Thymus (tissue), 11 donors: Measurements from ENCODE around the gene ASIC2. TPM values are rescaled to one million over a fixed set of nuclear protein-coding genes. Genes with fewer than 3 reads are reported as not detected.
A peak's percentile ranks its signal among the peaks of the same experiment; 100 is the strongest.

Source experiments
- DNase-seq, 9 donors: peaks; one replicate each; pipeline ENCODE4 v3.0.0-alpha.2; 2013; ENCODE audit warnings: low spot score in 9 of 9, low read depth in 6 of 9, missing footprints in 1 of 9
- H3K27ac ChIP-seq, 2 donors: one replicate each; pipeline ENCODE4 v1.5.1; 2013; ENCODE audit warnings: control low read depth in 1 of 2, low read depth in 1 of 2, low read length in 1 of 2, mild to moderate bottlenecking in 1 of 2, moderate library complexity in 1 of 2
- H3K27me3 ChIP-seq, 2 donors: one replicate each; pipeline ENCODE4 v1.5.1; 2013; ENCODE audit warnings: low read length in 1 of 2; ENCODE audit not compliant: control insufficient read depth in 2 of 2, insufficient read depth in 1 of 2
- H3K36me3 ChIP-seq, 2 donors: one replicate each; pipeline ENCODE4 v1.5.1; 2013; ENCODE audit warnings: low read length in 1 of 2, mild to moderate bottlenecking in 1 of 2, moderate library complexity in 1 of 2; ENCODE audit not compliant: control insufficient read depth in 2 of 2, insufficient read depth in 2 of 2
- H3K4me1 ChIP-seq, 2 donors: one replicate each; pipeline ENCODE4 v1.5.1; 2013; ENCODE audit warnings: low read length in 2 of 2; ENCODE audit not compliant: control insufficient read depth in 2 of 2, insufficient read depth in 2 of 2
- H3K4me3 ChIP-seq, 2 donors: one replicate each; pipeline ENCODE4 v1.5.1; 2013; ENCODE audit warnings: low read length in 2 of 2, control low read depth in 1 of 2, mild to moderate bottlenecking in 1 of 2
- H3K9me3 ChIP-seq, 2 donors: one replicate each; pipeline ENCODE4 v1.5.1; 2013; ENCODE audit warnings: low read length in 1 of 2, mild to moderate bottlenecking in 1 of 2; ENCODE audit not compliant: control insufficient read depth in 2 of 2, insufficient read depth in 1 of 2
- WGBS: extraction: QIAGEN DNeasy Blood & Tissue Kit; methylation state at CpG from one replicate; pipeline ENCODE4 v1.1.7; 2013; 5-methylcytosine and 5-hydroxymethylcytosine counted together
- polyA plus RNA-seq: library from polyadenylated mRNA; stranded (reverse); fragments of 200-250 nt; gene quantifications from one replicate; pipeline ENCODE4 v1.2.3, GENCODE V29; 2013
- total RNA-seq: library from RNA; stranded (reverse); fragments of 120-200 nt; gene quantifications from one replicate; pipeline ENCODE4 v1.2.4, GENCODE V29; 2013
- donor health status: healthy.

Gene ASIC2
- total and polyA plus RNA-seq, 2 donors = 0.09 to 0.14 TPM

DNA sequence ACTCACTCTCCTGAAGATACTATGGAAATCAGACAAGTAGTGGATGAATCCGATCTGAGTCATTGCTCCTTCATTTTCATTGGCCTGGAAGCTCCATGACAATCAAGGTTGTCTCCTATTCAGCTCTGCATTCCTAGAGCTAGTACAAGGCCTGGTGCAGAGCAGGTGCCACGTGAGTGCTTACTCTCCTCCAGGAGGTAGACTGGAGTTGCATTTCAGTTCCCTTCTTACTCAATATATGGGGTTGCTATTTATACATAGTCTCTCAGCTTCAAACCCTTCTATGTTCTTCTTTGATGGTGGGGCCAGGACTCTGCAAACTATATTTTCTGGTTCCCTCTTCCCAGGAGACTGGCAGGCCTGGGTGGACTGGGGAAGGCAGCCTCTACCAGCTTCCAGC lies 148.3 kb downstream of the ASIC2 start:
- no peak overlapping the region for H3K4me3 ChIP-seq
- no peaks in the 10 kb centered on the region for H3K4me1 ChIP-seq
- DNase-seq = no peak
- no peak overlapping the region for H3K27ac ChIP-seq
- no peaks in the 10 kb centered on the region for H3K27me3 ChIP-seq
- no peaks in the 10 kb centered on the region for H3K9me3 ChIP-seq
- no peaks in the 10 kb centered on the region for H3K36me3 ChIP-seq
- 90% methylated on average over 2 of the region's 2 CpGs for WGBS

DNA sequence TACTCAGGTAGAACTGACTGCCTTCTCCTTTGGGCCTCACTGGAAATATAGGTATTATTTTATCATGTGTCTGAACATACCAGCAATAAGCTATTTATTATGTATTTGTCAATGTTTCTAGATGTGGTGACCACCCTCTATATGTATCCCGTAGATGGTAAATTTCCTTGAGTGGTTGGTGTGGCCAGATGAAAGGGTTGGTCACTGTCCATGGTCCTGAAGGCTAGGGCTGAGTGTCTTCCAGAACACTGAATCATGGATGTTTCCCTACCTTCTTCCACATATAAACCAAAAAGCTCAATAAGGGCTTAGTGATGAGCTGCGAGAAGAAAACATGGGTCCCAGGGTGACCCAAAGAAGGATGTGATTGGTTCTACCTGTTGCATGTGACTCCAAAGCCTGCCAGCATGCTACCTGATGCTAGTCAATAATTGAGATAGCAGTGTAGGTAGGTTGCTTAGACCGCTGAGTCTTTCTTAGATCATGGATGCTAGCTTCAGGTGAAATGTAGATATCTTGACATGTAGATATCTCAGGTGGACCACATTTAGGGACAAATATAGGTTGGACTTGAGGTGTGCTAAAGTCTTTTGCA lies 150.3 kb downstream of the ASIC2 start:
- Histone ChIP-seq H3K4me1 (no peaks in the 10 kb centered on the region), H3K9me3 (no peaks in the 10 kb centered on the region), H3K27ac (no peak overlapping the region), H3K4me3 (no peak overlapping the region), H3K36me3 (no peaks in the 10 kb centered on the region), H3K27me3 (no peaks in the 10 kb centered on the region)
- 76% methylated on average over 3 of the region's 3 CpGs for WGBS
- DNase-seq = peak in 4 of 9 donors; percentile 2 to 19 (median 4)

DNA sequence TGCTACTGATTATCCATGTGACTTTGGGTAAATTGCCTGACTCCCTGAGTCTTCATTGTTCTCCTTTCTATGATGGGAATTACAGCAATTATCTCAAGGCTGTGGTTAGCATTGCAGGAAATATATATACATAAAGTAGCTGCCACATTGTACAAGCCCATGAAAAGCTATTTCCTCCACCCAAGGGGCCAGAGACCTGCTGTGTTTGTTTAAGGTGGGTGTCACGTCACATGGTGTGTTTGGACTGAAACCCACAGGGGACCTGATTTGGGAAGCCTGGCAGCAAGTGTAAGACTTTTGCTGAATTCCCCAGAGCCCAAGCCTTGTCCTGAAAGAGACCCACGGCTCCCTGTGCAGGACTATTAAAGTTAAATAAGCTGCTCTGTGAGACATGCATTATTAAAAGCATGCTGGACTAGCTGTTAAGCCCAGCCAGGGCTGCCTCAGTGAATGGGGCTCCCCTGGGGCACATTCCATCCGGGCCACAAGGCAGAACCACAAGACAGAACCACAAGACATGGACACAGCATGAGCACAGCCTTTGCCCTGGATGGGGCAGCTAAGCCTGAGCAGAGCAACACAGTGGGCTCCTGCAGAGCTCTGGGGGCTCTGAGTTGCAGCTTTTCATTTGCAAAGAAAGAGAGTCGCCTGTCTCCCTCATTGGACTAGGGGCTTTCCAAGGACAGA lies 152.5 kb downstream of the ASIC2 start:
- Histone ChIP-seq H3K36me3 (no peaks in the 10 kb centered on the region), H3K4me1 (no peaks in the 10 kb centered on the region), H3K27ac (no peak overlapping the region), H3K27me3 (no peaks in the 10 kb centered on the region), H3K4me3 (no peak overlapping the region), H3K9me3 (no peaks in the 10 kb centered on the region)
- WGBS = 15% methylated on average over 4 of the region's 4 CpGs
- DNase-seq = no peak

DNA sequence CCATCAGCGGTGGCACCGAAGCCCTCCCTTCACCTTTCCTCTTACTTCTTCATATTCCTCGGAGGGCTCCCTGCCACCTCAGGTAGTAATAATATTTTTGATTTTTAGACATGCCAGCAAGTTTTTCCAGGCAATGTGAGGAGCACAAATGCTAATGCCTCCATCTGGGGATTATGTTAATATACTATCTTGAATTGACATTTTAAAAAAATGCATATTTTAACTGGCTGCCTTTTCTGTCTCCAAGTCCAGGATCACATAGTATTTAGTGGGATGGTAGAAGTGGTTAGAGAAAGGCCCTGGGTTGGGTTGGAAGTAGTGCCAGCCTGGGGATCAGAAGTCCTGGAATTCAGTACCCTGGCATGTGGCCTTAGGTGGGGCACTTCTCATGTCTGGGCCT lies 154.5 kb downstream of the ASIC2 start:
- 76% methylated on average over 3 of the region's 3 CpGs for WGBS
- Histone ChIP-seq H3K4me3 (no peak overlapping the region), H3K9me3 (no peaks in the 10 kb centered on the region), H3K27me3 (no peaks in the 10 kb centered on the region), H3K36me3 (no peaks in the 10 kb centered on the region), H3K4me1 (no peaks in the 10 kb centered on the region), H3K27ac (no peak overlapping the region)
- DNase-seq = no peak

DNA sequence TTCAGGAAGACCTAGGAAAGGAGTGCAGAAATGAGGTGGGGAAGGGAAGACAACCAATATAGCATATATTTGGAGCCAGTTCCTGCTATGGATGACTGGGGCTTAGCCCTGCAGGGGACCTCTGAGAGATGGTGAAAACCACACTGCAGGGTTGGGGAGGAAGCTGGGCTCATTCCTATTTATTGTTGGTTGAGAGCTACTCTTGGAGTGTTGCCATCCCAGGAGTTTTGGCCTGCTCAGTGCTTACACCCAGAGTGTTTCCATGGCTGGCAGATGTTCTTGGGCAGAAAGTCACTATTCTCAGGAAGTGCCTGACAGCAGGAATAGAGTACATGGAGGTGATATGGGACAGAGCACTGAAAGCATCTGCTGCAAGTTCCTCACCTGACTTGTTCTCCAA lies 155.7 kb downstream of the ASIC2 start:
- Histone ChIP-seq H3K27me3 (no peaks in the 10 kb centered on the region), H3K9me3 (no peaks in the 10 kb centered on the region), H3K27ac (no peak overlapping the region), H3K4me3 (no peak overlapping the region), H3K4me1 (no peaks in the 10 kb centered on the region), H3K36me3 (no peaks in the 10 kb centered on the region)
- no peak for DNase-seq

DNA sequence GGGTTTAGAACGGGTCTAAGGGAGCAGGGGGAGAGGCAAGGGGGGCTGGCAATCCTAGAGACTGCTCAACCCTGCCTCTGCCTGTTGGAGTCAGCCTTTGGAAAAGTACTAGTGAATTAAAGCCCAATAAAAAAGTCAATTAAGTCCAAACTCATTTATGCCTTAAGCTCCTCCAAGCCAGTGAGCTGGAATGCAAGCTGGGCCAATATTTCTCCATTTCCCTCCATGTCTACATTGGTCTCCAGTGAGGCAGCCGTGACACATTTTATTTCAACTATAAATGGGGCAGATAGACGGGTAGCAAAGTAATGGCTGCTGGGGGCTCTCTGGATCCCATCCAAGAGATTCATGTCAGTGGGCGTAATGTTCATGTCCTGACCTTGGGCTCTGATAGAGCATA lies 157.4 kb downstream of the ASIC2 start:
- Histone ChIP-seq H3K4me3 (no peak overlapping the region), H3K27me3 (no peaks in the 10 kb centered on the region), H3K27ac (no peak overlapping the region), H3K9me3 (no peaks in the 10 kb centered on the region), H3K4me1 (no peaks in the 10 kb centered on the region), H3K36me3 (no peaks in the 10 kb centered on the region)
- WGBS = 81% methylated on average over 4 of the region's 4 CpGs
- DNase-seq = no peak

DNA sequence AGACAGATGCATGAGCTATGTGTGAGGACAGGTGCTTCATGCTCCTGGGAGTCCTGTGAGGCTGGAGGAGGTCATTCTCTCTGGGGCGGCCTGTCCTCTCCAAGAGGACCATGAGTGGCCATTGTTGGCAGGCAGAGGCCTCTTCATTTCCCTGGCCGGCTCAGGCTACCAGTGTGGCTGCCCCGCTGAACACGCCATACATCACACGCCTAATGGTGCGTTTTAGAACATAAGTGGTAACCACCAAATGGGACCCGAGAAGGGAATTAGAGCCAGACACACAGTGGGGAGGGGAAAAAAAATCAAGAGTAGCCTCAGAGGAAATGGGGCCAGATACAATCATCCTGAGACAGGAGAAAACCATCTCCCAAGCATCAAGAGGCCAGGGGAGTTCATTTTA lies 161.5 kb downstream of the ASIC2 start:
- no peak for DNase-seq
- no peaks in the 10 kb centered on the region for H3K4me1 ChIP-seq
- H3K9me3 ChIP-seq = no peaks in the 10 kb centered on the region
- no peak overlapping the region for H3K27ac ChIP-seq
- H3K4me3 ChIP-seq = no peak overlapping the region
- no peaks in the 10 kb centered on the region for H3K27me3 ChIP-seq
- 94% methylated on average over 7 of the region's 7 CpGs for WGBS
- H3K36me3 ChIP-seq = no peaks in the 10 kb centered on the region

DNA sequence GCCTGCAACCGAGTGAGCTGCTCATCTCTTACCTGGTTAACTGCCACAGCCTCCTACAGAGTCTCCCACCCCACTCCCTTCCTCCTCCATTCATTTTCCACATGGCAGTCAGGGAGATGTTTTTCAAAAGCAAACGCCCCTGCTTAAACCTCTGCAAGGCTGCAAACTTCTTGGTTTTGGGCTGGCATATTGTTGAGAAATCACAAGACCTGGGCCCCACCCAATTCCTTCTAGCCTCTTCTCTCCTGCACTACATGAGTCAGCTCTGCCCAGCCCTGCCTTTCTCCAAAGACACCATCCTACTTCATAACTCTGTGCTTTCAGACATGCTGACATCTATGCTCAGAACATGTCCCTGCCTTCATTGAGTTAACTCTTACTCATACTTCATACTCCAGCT lies 165.4 kb downstream of the ASIC2 start:
- Histone ChIP-seq H3K27ac (no peak overlapping the region), H3K36me3 (no peaks in the 10 kb centered on the region), H3K4me3 (no peak overlapping the region), H3K4me1 (no peaks in the 10 kb centered on the region), H3K9me3 (no peaks in the 10 kb centered on the region), H3K27me3 (no peaks in the 10 kb centered on the region)
- 73% methylated on average over 2 of the region's 2 CpGs for WGBS
- DNase-seq = no peak

DNA sequence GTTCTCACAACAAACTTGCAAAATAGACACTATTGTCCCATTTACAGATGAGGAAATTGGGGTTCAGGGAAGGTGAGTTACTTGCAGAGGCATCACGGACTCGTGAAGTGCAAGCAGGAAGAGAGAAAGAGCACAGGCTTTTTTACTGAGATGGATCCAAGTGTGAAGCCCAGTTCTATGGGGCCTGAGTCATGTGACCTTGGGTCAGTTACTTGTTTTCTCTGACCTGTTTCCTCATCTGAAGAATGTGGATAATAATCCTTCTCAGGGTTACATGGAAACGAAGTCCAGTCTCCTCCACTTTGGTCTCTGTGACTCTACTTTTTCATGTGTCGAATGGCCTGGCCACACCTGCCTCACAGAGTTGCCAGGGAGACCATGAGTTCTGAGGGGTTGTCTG lies 167.0 kb downstream of the ASIC2 start:
- H3K4me1 ChIP-seq = no peaks in the 10 kb centered on the region
- no peaks in the 10 kb centered on the region for H3K36me3 ChIP-seq
- H3K27ac ChIP-seq = no peak overlapping the region
- no peak overlapping the region for H3K4me3 ChIP-seq
- WGBS = 91% methylated on average over 4 of the region's 4 CpGs
- H3K27me3 ChIP-seq = no peaks in the 10 kb centered on the region
- no peak for DNase-seq
- H3K9me3 ChIP-seq = no peaks in the 10 kb centered on the region
